Activated naive CD4-positive, alpha-beta T cell treated with anti-CD3 and anti-CD28 coated beads for 36 hours (primary cell): Measurements from ENCODE around the gene NRP2. TPM values are rescaled to one million over a fixed set of nuclear protein-coding genes. Genes with fewer than 3 reads are reported as not detected.

Source experiments
- CTCF ChIA-PET: fragments of 350-600 bp; sonication (Branson Sonifier 250); formaldehyde crosslinking; loops from one replicate; lab custom pipeline; 2021; ENCODE audit warnings: antibody characterized with exemption; lab: Charles Lee
- DNase-seq: peaks from one replicate; pipeline ENCODE4 v3.0.0-alpha.2; 2020
- H3K27ac Mint-ChIP-seq: one replicate; pipeline ENCODE4 v1.8.0; 2021; ENCODE audit warnings: mild to moderate bottlenecking, mixed read lengths
- H3K27me3 Mint-ChIP-seq: one replicate; pipeline ENCODE4 v1.8.0; 2021; ENCODE audit warnings: low read depth, mixed read lengths
- H3K36me3 Mint-ChIP-seq: one replicate; pipeline ENCODE4 v1.8.0; 2021; ENCODE audit warnings: low read depth, mixed read lengths
- H3K4me1 Mint-ChIP-seq: one replicate; pipeline ENCODE4 v1.8.0; 2021; ENCODE audit warnings: low read depth, mixed read lengths
- H3K4me3 Mint-ChIP-seq: one replicate; pipeline ENCODE4 v1.8.0; 2021; ENCODE audit warnings: mild to moderate bottlenecking, moderate library complexity, mixed read lengths
- H3K9me3 Mint-ChIP-seq: one replicate; pipeline ENCODE4 v1.8.0; 2021; ENCODE audit warnings: mixed read lengths
- intact Hi-C: fragments of 100-400 bp; cut with micrococcal nuclease; formaldehyde crosslinking; loops from one replicate; pipeline ENCODE4 v1.15.1; 2023
- total RNA-seq, 2 experiments: library from RNA; stranded (reverse); gene quantifications; one replicate each; pipeline ENCODE4 v1.2.3, GENCODE V29; 2021

Gene NRP2
- total RNA-seq, 2 experiments from 2014 or later = 2.5 to 2.8 TPM

- no peak overlapping the region for H3K4me3 Mint-ChIP-seq
- CTCF ChIA-PET = interaction anchor here (0.7 kb wide), 1 partner anchor 11 kb away, joined by 3 read pairs; no protein-coding TSS in a partner anchor
- peaks cover 2% of the 10 kb centered on the region for H3K27me3 Mint-ChIP-seq
- no peak for DNase-seq
- H3K4me1 Mint-ChIP-seq = no peaks in the 10 kb centered on the region
- intact Hi-C loops = no loop called here
- H3K36me3 Mint-ChIP-seq = no peaks in the 10 kb centered on the region
- H3K27ac Mint-ChIP-seq = no peak overlapping the region
- no peaks in the 10 kb centered on the region for H3K9me3 Mint-ChIP-seq
Measured at GRCh38 chr2:205694256-205694655, 12.0 kb downstream of the NRP2 start.

GRCh38 chr2:205695460-205695991 lies 13.2 kb downstream of the NRP2 start:
- CTCF ChIA-PET = interaction anchor here (0.6 kb wide), 1 partner anchor 676 kb away, joined by 3 read pairs; no protein-coding TSS in a partner anchor

GRCh38 chr2:205696331-205696926 lies 14.1 kb downstream of the NRP2 start:
- no peak for DNase-seq
- intact Hi-C loops = no loop called here
- no peak overlapping the region for H3K4me3 Mint-ChIP-seq
- no peaks in the 10 kb centered on the region for H3K36me3 Mint-ChIP-seq
- CTCF ChIA-PET = no interaction called here
- peaks cover 3% of the 10 kb centered on the region for H3K4me1 Mint-ChIP-seq
- no peak overlapping the region for H3K27ac Mint-ChIP-seq
- no peaks in the 10 kb centered on the region for H3K9me3 Mint-ChIP-seq
- H3K27me3 Mint-ChIP-seq = no peaks in the 10 kb centered on the region

More at GRCh38 chr2:205695460-205695991, 13.2 kb downstream of the NRP2 start:
- Mint-ChIP-seq H3K27ac (no peak overlapping the region), H3K4me1 (peaks cover 3% of the 10 kb centered on the region), H3K36me3 (no peaks in the 10 kb centered on the region), H3K9me3 (no peaks in the 10 kb centered on the region), H3K4me3 (no peak overlapping the region), H3K27me3 (no peaks in the 10 kb centered on the region)
- DNase-seq = no peak
- intact Hi-C loops = no loop called here

GRCh38 chr2:205696927-205697441 lies 14.7 kb downstream of the NRP2 start:
- Mint-ChIP-seq H3K4me1 (peaks cover 3% of the 10 kb centered on the region), H3K27ac (no peak overlapping the region), H3K9me3 (no peaks in the 10 kb centered on the region), H3K36me3 (no peaks in the 10 kb centered on the region), H3K27me3 (no peaks in the 10 kb centered on the region), H3K4me3 (no peak overlapping the region)
- DNase-seq = no peak
- CTCF ChIA-PET = no interaction called here
- intact Hi-C loops = no loop called here

- intact Hi-C loops = no loop called here
- CTCF ChIA-PET = no interaction called here
Measured at GRCh38 chr2:205698286-205699268, 16.3 kb downstream of the NRP2 start.

GRCh38 chr2:205699515-205700289 lies 17.4 kb downstream of the NRP2 start:
- Mint-ChIP-seq H3K27ac (no peak overlapping the region), H3K9me3 (no peaks in the 10 kb centered on the region), H3K27me3 (no peaks in the 10 kb centered on the region), H3K36me3 (no peaks in the 10 kb centered on the region), H3K4me1 (peaks cover 3% of the 10 kb centered on the region), H3K4me3 (no peak overlapping the region)
- CTCF ChIA-PET = no interaction called here
- intact Hi-C loops = no loop called here
- no peak for DNase-seq

More at GRCh38 chr2:205698286-205699268, 16.3 kb downstream of the NRP2 start:
- DNase-seq = no peak
- Mint-ChIP-seq H3K4me3 (no peak overlapping the region), H3K36me3 (no peaks in the 10 kb centered on the region), H3K27ac (no peak overlapping the region), H3K9me3 (no peaks in the 10 kb centered on the region), H3K4me1 (peaks cover 3% of the 10 kb centered on the region), H3K27me3 (no peaks in the 10 kb centered on the region)

GRCh38 chr2:205700331-205701132 lies 18.2 kb downstream of the NRP2 start:
- CTCF ChIA-PET = no interaction called here
- Mint-ChIP-seq H3K9me3 (no peaks in the 10 kb centered on the region), H3K36me3 (no peaks in the 10 kb centered on the region), H3K27ac (no peak overlapping the region), H3K4me1 (peaks cover 3% of the 10 kb centered on the region), H3K27me3 (no peaks in the 10 kb centered on the region), H3K4me3 (no peak overlapping the region)
- no peak for DNase-seq
- intact Hi-C loops = no loop called here

GRCh38 chr2:205701509-205701908 lies 19.2 kb downstream of the NRP2 start:
- no peaks in the 10 kb centered on the region for H3K36me3 Mint-ChIP-seq
- H3K4me1 Mint-ChIP-seq = peaks cover 8% of the 10 kb centered on the region
- no peak overlapping the region for H3K4me3 Mint-ChIP-seq
- no peak for DNase-seq
- CTCF ChIA-PET = no interaction called here
- no peaks in the 10 kb centered on the region for H3K27me3 Mint-ChIP-seq
- H3K9me3 Mint-ChIP-seq = no peaks in the 10 kb centered on the region
- intact Hi-C loops = no loop called here
- H3K27ac Mint-ChIP-seq = no peak overlapping the region

GRCh38 chr2:205702576-205702975 lies 20.3 kb downstream of the NRP2 start:
- intact Hi-C loops = no loop called here
- CTCF ChIA-PET = no interaction called here
- DNase-seq = no peak
- no peaks in the 10 kb centered on the region for H3K36me3 Mint-ChIP-seq
- no peak overlapping the region for H3K4me3 Mint-ChIP-seq
- no peak overlapping the region for H3K27ac Mint-ChIP-seq
- H3K9me3 Mint-ChIP-seq = no peaks in the 10 kb centered on the region
- H3K4me1 Mint-ChIP-seq = peaks cover 17% of the 10 kb centered on the region
- H3K27me3 Mint-ChIP-seq = no peaks in the 10 kb centered on the region

GRCh38 chr2:205703471-205704126 lies 21.3 kb downstream of the NRP2 start:
- Mint-ChIP-seq H3K27ac (no peak overlapping the region), H3K9me3 (no peaks in the 10 kb centered on the region), H3K4me3 (no peak overlapping the region), H3K4me1 (peaks cover 17% of the 10 kb centered on the region), H3K36me3 (no peaks in the 10 kb centered on the region), H3K27me3 (no peaks in the 10 kb centered on the region)
- intact Hi-C loops = no loop called here
- DNase-seq = no peak
- CTCF ChIA-PET = no interaction called here

- Mint-ChIP-seq H3K27me3 (no peaks in the 10 kb centered on the region), H3K27ac (no peak overlapping the region), H3K4me3 (no peak overlapping the region), H3K4me1 (peaks cover 17% of the 10 kb centered on the region), H3K9me3 (no peaks in the 10 kb centered on the region), H3K36me3 (no peaks in the 10 kb centered on the region)
- no peak for DNase-seq
- intact Hi-C loops = no loop called here
- CTCF ChIA-PET = no interaction called here
Measured at GRCh38 chr2:205704127-205704741, 21.9 kb downstream of the NRP2 start.
